GM18517 (cell line): ENCODE results near the gene DEK.
A peak's percentile ranks its signal among the peaks of the same experiment; 100 is the strongest.
"Not testable (repeated sequence)": the region's sequence is repeated elsewhere in the genome, so short reads cannot be mapped to it uniquely, and the experiment has no call there.

Experiments
- ATAC-seq: cut with Tn5 transposase; IDR thresholded peaks from one replicate; pipeline ENCODE4 v1.9.1; 2021; ENCODE audit warnings: mild to moderate bottlenecking, moderate library complexity; ENCODE audit not compliant: unreplicated experiment

DEK gene

GRCh38 chr6:18264219-18264922 lies at the start of gene DEK:
Gene DEK, minus strand, starts transcription at chr6:18264530. Its CDS starts 543 bp downstream, at chr6:18263987.
- ATAC-seq: peak; percentile 29

- ATAC-seq: no peak
Observed at GRCh38 chr6:18312368-18312767, 48.0 kb upstream of the DEK start.

- ATAC-seq: not testable (repeated sequence)
Observed at GRCh38 chr6:18310010-18310409, 45.7 kb upstream of the DEK start.

GRCh38 chr6:18309046-18309445 lies 44.7 kb upstream of the DEK start:
- no peak for ATAC-seq

GRCh38 chr6:18308070-18308735 lies 43.9 kb upstream of the DEK start:
- ATAC-seq: no peak

- ATAC-seq: no peak
Observed at GRCh38 chr6:18306977-18307376, 42.6 kb upstream of the DEK start.

GRCh38 chr6:18302561-18303439 lies 38.5 kb upstream of the DEK start:
- no peak for ATAC-seq

GRCh38 chr6:18293076-18293904 lies 29.0 kb upstream of the DEK start:
- ATAC-seq: no peak

- ATAC-seq: no peak
Observed at GRCh38 chr6:18289283-18289682, 25.0 kb upstream of the DEK start.

GRCh38 chr6:18284261-18284660 lies 19.9 kb upstream of the DEK start:
- ATAC-seq: no peak

GRCh38 chr6:18281564-18281963 lies 17.2 kb upstream of the DEK start:
- ATAC-seq: no peak

GRCh38 chr6:18280084-18280483 lies 15.8 kb upstream of the DEK start:
- no peak for ATAC-seq

GRCh38 chr6:18279422-18279821 lies 15.1 kb upstream of the DEK start:
- ATAC-seq: no peak

GRCh38 chr6:18277237-18278006 lies 13.1 kb upstream of the DEK start:
- no peak for ATAC-seq

- no peak for ATAC-seq
Observed at GRCh38 chr6:18276610-18277236, 12.4 kb upstream of the DEK start.

GRCh38 chr6:18270216-18270615 lies 5.9 kb upstream of the DEK start:
- ATAC-seq: no peak

GRCh38 chr6:18269717-18270116 lies 5.4 kb upstream of the DEK start:
- no peak for ATAC-seq

GRCh38 chr6:18269253-18269652 lies 4.9 kb upstream of the DEK start:
- ATAC-seq: peak; percentile 51

- ATAC-seq: no peak
Observed at GRCh38 chr6:18268066-18268465, 3.7 kb upstream of the DEK start.

GRCh38 chr6:18266523-18266912 lies 2.2 kb upstream of the DEK start:
- ATAC-seq: no peak
